Daoy (cell line): Measurements from ENCODE around the gene DNAH11. TPM values are rescaled to one million over a fixed set of nuclear protein-coding genes. Genes with fewer than 3 reads are reported as not detected.

Source experiments
- total RNA-seq: library from RNA; depleted of rRNA; stranded (reverse); fragments of >200 nt; shearing (Covaris generic); gene quantifications from 2 replicates; pipeline ENCODE4 v1.2.3, GENCODE V29; 2014; rRNA removed

Gene DNAH11
- total RNA-seq, 1 experiment from 2014 or later, result 24.4 TPM

Other genes starting within 250 kb of the DNAH11 start
- gene SP4, start 115.0 kb upstream of the DNAH11 start, total RNA-seq, result 15.3 and 19.3 TPM in 2 replicates